Breast epithelium (tissue), 3 donors: Measurements from ENCODE around the gene SPG11.

Experiments
- CTCF ChIP-seq, 3 donors: fragments of 450-650 bp; IDR thresholded peaks; one replicate each; pipeline ENCODE4 v1.5.1; 2016 to 2017; ENCODE audit warnings: antibody characterized with exemption in 3 of 3, mild to moderate bottlenecking in 3 of 3, moderate library complexity in 3 of 3
- POLR2A ChIP-seq: fragments of 450-650 bp; IDR thresholded peaks from one replicate; pipeline ENCODE4 v1.6.1; 2016; ENCODE audit warnings: antibody characterized with exemption, mild to moderate bottlenecking, moderate library complexity

- TF ChIP-seq CTCF (IDR thresholded peaks at IDR 0.05) (no peak), POLR2A (no peak)
Measured at GRCh38 chr15:44695294-44695693, 31.8 kb upstream of the SPG11 start.
